ENCODE data around the gene TXNDC9.
"Not testable (repeated sequence)": the region's sequence is repeated elsewhere in the genome, so short reads cannot be mapped to it uniquely, and the experiment has no call there.

TXNDC9 gene

DNA sequence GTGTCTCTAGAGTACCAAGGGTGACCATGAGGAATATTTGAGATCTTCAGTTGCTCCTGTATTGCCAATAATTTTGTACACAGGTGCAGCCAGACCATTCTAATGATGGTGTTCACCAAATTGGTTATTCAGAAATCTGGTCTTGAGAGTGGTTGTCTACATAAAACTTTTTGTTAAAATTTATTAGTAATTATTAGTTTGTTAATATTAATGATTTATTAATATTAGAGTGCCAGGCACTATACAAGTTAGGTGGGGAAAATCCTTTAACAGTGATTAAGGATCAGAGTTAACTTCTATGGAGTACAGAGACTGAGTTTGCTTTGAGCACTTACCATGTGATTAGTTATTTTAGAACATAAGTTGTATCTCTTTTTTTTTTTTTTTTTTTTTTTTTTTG is 10.1 kb upstream of the TXNDC9 start:
- TF ChIP-seq, protein P1, sequence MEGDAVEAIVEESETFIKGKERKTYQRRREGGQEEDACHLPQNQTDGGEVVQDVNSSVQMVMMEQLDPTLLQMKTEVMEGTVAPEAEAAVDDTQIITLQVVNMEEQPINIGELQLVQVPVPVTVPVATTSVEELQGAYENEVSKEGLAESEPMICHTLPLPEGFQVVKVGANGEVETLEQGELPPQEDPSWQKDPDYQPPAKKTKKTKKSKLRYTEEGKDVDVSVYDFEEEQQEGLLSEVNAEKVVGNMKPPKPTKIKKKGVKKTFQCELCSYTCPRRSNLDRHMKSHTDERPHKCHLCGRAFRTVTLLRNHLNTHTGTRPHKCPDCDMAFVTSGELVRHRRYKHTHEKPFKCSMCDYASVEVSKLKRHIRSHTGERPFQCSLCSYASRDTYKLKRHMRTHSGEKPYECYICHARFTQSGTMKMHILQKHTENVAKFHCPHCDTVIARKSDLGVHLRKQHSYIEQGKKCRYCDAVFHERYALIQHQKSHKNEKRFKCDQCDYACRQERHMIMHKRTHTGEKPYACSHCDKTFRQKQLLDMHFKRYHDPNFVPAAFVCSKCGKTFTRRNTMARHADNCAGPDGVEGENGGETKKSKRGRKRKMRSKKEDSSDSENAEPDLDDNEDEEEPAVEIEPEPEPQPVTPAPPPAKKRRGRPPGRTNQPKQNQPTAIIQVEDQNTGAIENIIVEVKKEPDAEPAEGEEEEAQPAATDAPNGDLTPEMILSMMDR (IDR thresholded peaks at IDR 0.05): no peak
- no peak for TF ChIP-seq ZFX (IDR thresholded peaks at IDR 0.05; ENCODE audit: borderline replicate concordance)
- H3K27ac ChIP-seq: no peak overlapping the region

DNA sequence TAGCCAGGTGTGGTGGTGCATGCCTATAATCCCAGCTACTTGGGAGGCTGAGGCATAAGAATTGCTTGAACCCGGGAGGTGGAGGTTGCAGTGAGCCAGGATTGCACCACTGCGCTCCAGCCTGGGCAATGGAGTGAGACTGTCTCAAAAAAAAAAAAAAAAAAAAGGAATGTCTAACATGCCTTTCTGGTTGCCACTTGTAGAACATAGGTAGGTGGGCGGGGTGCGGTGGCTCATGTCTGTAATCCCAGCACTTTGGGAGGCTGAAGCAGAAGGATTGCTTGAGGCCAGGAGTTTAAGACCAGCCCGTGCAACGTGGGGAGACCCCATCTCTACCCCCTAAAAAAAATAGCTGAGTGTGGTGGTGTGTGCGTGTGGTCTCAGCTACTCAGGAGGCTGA is 9.3 kb upstream of the TXNDC9 start:
- H3K27ac ChIP-seq: not testable (repeated sequence)

GRCh38 chr2:99342536-99342935 is 6.4 kb upstream of the TXNDC9 start:
- no peak for TF ChIP-seq ZFX (IDR thresholded peaks at IDR 0.05; ENCODE audit: borderline replicate concordance)
- TF ChIP-seq, protein P1 (IDR thresholded peaks at IDR 0.05): no peak
- H3K27ac ChIP-seq: no peak overlapping the region

- TF ChIP-seq ZFX (IDR thresholded peaks at IDR 0.05; ENCODE audit: borderline replicate concordance): no peak
- TF ChIP-seq, protein P1 (IDR thresholded peaks at IDR 0.05): no peak
- H3K27ac ChIP-seq: no peak overlapping the region
Observed at GRCh38 chr2:99340669-99341236, 4.6 kb upstream of the TXNDC9 start.

GRCh38 chr2:99338029-99338585 is 2.0 kb upstream of the TXNDC9 start:
- peak overlapping the region; percentile 86 for H3K27ac ChIP-seq
- TF ChIP-seq ZFX (IDR thresholded peaks at IDR 0.05; ENCODE audit: borderline replicate concordance): no peak
- TF ChIP-seq, protein P1 (IDR thresholded peaks at IDR 0.05): no peak

DNA sequence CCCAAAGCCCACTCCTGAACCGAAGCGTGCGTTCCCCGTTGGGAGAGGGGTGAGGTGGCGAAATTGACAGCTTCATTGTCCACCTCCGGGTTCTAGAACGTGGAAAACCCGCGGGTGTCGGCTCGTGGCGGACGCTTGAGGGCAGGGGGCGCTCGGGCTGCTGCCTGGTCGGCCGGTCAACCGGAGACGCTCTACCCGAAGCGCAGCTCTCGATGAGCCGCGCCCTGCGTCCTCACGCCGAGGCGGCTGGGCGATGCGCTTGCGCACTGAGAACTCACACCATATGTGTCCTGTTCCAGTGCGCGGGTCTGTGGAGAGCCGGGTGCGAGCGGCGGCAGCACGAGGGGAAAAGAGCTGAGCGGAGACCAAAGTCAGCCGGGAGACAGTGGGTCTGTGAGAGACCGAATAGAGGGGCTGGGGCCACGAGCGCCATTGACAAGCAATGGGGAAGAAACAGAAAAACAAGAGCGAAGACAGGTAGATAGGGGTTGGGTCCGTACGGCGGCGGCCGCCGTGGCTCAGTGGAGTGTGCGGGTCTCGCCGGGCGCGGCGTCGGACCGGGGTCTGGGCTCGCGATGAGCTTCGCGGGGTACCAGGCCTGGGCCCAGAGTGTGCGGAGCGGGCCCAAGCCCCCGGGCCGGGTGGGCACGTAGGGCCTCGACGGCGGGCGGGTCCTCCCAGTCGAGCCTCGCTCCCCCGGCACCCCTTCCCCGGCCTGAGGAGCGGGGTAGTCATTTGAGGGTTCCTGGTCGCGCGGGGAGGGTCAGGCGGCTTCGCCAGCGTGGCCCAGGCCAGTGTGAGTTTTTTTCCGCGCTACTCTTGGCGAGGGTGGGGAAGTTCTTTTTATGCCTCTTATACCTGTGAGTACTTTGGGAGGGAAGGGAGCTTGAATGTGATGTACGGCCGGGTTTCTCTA is 1.2 kb upstream of the TXNDC9 start, which contains the start of gene EIF5B:
TSS of gene EIF5B (plus strand) at position 277 of the 916 bp plus-strand sequence. CDS start at position 443, 166 bp downstream.
- peak within 1 kb of the TSS; percentile 86 for H3K27ac ChIP-seq
- TF ChIP-seq, protein P1 (IDR thresholded peaks at IDR 0.05): peak; percentile 94
- no peak for TF ChIP-seq ZFX (IDR thresholded peaks at IDR 0.05; ENCODE audit: borderline replicate concordance)

GRCh38 chr2:99336804-99337112 is 625 bp upstream of the TXNDC9 start:
- peak overlapping the region; percentile 86 for H3K27ac ChIP-seq
- TF ChIP-seq, protein P1 (IDR thresholded peaks at IDR 0.05): no peak
- TF ChIP-seq ZFX (IDR thresholded peaks at IDR 0.05; ENCODE audit: borderline replicate concordance): no peak
